DOHH2 (cell line): ENCODE measurements around the gene MTFMT.
"Not testable (repeated sequence)": the region's sequence is repeated elsewhere in the genome, so short reads cannot be mapped to it uniquely, and the experiment has no call there.

Experiments
- H3F3A ChIP-seq: fragments of 200-600 bp; sonication (generic), shearing (Covaris generic); 2 replicates; pipeline ENCODE4 v1.6.0; 2016; ENCODE audit warnings: antibody characterized with exemption, mild to moderate bottlenecking; ENCODE audit not compliant: control insufficient read depth, insufficient read depth
- H3K27ac ChIP-seq: fragments of 200-600 bp; sonication (generic); 2 replicates; pipeline ENCODE4 v1.5.1; 2014; ENCODE audit warnings: low read depth, mild to moderate bottlenecking, low read length, moderate library complexity
- H3K27me3 ChIP-seq: fragments of 200-600 bp; sonication (generic); 2 replicates; pipeline ENCODE4 v1.6.1; 2014; ENCODE audit warnings: mild to moderate bottlenecking, low read length, mixed read lengths; ENCODE audit not compliant: control insufficient read depth
- H3K36me3 ChIP-seq: fragments of 200-600 bp; sonication (generic); 2 replicates; pipeline ENCODE4 v1.6.1; 2014; ENCODE audit warnings: mild to moderate bottlenecking, low read length, moderate library complexity, mixed read lengths; ENCODE audit not compliant: control insufficient read depth
- H3K4me1 ChIP-seq: fragments of 200-600 bp; sonication (generic); 2 replicates; pipeline ENCODE4 v1.6.1; 2014; ENCODE audit warnings: mild to moderate bottlenecking, low read length, mixed read lengths; ENCODE audit not compliant: control insufficient read depth
- H3K4me2 ChIP-seq: fragments of 200-600 bp; sonication (generic); 2 replicates; pipeline ENCODE4 v1.6.0; 2014; ENCODE audit warnings: mild to moderate bottlenecking, low read length, moderate library complexity
- H3K4me3 ChIP-seq: fragments of 200-600 bp; sonication (generic); 2 replicates; pipeline ENCODE4 v1.5.1; 2014; ENCODE audit warnings: mild to moderate bottlenecking, low read length, mixed read lengths
- H3K79me2 ChIP-seq: fragments of 200-600 bp; sonication (generic); 2 replicates; pipeline ENCODE4 v1.6.1; 2014; ENCODE audit warnings: mild to moderate bottlenecking, low read length, mixed read lengths; ENCODE audit not compliant: control insufficient read depth
- H3K9me2 ChIP-seq: fragments of 200-600 bp; sonication (generic); replicated peaks from 2 replicates; pipeline ENCODE4 v1.6.1; 2014; ENCODE audit warnings: mild to moderate bottlenecking, low read length, mixed read lengths; ENCODE audit not compliant: control insufficient read depth
- H3K9me3 ChIP-seq: fragments of 200-600 bp; sonication (generic); 2 replicates; pipeline ENCODE4 v1.6.1; 2014; ENCODE audit warnings: antibody characterized with exemption, low read length, mixed read lengths; ENCODE audit not compliant: control insufficient read depth, insufficient read depth
- H4K20me1 ChIP-seq: fragments of 200-600 bp; sonication (generic); 2 replicates; pipeline ENCODE4 v1.6.0; 2014; ENCODE audit warnings: low read depth, mild to moderate bottlenecking, antibody characterized with exemption, low read length, moderate library complexity; ENCODE audit not compliant: control insufficient read depth, insufficient read depth
- EZH2phosphoT487 ChIP-seq: fragments of 200-600 bp; sonication (generic); IDR thresholded peaks from 2 replicates; pipeline ENCODE4 v1.6.1; 2017; ENCODE audit warnings: borderline replicate concordance, mild to moderate bottlenecking, antibody characterized with exemption, low read length, moderate library complexity, mixed read lengths
- TF ChIP-seq, protein P1 (sequence below): fragments of 200-600 bp; sonication (generic); IDR thresholded peaks from one replicate; pipeline ENCODE4 v1.5.1; 2014; ENCODE audit warnings: antibody characterized with exemption, mild to moderate bottlenecking, low read depth, low read length; ENCODE audit not compliant: poor library complexity, severe bottlenecking

MTFMT gene

DNA sequence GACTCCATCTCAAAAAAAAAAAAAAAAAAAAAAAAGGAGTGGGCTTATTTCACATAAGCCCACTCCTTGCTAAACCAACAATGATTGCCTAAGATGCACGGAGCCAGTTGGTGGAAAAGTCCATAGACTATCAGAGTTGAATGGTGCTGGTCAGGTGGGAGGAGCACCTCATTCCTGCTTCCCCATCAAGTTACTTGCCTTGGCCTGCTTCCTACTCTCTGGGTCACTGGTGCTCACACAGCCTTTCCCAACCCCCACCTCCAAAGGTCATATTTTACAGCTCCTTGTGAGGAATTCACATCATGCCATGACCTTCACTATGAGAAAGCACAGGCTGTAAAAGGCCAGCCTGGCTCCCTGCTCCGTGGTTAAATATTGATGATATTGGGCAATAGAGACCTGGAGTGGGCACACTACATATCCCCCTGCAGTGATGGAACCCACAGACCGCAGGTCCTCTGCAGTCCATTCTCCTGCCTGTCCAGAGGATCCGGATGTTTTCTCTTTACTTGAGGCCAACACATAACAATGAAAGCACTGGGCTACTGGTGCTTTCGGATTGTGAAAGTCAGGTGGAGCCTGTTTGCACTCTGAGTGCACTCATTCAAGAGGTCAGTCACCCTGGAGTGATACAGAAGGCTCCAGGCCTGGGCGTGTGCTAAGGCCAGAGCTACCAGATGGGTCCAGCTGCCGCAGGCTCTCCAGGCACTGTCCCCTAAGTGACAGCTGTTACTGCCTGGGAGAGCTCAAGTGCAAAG, 15.5 kb upstream of the MTFMT start, which contains the start of gene SLC51B:
Gene SLC51B (plus strand): TSS at position 664 of the 758 bp plus-strand sequence. CDS start 4,618 bp downstream, outside the sequence.
- H3K4me2 ChIP-seq = no peak within 1 kb of the TSS
- no peaks in the 10 kb centered on the region for H3F3A ChIP-seq
- H3K4me3 ChIP-seq = no peak within 1 kb of the TSS

DNA sequence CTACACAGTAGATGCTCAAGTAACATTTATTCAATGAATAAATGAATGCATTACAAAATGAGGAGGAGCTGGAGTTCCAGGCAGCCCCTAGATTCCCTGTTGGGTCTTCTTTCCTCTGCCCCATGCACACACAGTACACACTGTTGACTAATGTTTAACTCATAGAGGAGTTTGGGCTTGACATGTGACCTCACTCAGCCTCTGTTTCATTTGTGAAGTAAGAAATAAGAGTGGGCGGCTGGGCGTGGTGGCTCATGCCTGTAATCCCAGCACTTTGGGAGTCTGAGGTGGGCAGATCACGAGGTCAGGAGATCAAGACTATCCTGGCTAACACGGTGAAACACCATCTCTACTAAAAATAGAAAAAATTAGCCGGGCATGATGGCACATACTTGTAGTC, 14.8 kb upstream of the MTFMT start:
- H3K4me3 ChIP-seq, H3K79me2 ChIP-seq, H4K20me1 ChIP-seq, H3K9me2 ChIP-seq, H3K27ac ChIP-seq, H3F3A ChIP-seq, H3K9me3 ChIP-seq, H3K27me3 ChIP-seq, H3K4me1 ChIP-seq, H3K36me3 ChIP-seq, H3K4me2 ChIP-seq: not testable (repeated sequence)

More for the DNA sequence above, 15.5 kb upstream of the MTFMT start, which contains the start of gene SLC51B:
- TF ChIP-seq, protein P1, sequence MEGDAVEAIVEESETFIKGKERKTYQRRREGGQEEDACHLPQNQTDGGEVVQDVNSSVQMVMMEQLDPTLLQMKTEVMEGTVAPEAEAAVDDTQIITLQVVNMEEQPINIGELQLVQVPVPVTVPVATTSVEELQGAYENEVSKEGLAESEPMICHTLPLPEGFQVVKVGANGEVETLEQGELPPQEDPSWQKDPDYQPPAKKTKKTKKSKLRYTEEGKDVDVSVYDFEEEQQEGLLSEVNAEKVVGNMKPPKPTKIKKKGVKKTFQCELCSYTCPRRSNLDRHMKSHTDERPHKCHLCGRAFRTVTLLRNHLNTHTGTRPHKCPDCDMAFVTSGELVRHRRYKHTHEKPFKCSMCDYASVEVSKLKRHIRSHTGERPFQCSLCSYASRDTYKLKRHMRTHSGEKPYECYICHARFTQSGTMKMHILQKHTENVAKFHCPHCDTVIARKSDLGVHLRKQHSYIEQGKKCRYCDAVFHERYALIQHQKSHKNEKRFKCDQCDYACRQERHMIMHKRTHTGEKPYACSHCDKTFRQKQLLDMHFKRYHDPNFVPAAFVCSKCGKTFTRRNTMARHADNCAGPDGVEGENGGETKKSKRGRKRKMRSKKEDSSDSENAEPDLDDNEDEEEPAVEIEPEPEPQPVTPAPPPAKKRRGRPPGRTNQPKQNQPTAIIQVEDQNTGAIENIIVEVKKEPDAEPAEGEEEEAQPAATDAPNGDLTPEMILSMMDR = no peak
- TF ChIP-seq EZH2phosphoT487 = no peak
- no peaks in the 10 kb centered on the region for H3K36me3 ChIP-seq
- H3K4me1 ChIP-seq = peaks cover 10% of the 10 kb centered on the region
- no peak within 1 kb of the TSS for H3K27ac ChIP-seq
- H3K79me2 ChIP-seq = no peaks in the 10 kb centered on the region
- H4K20me1 ChIP-seq = no peaks in the 10 kb centered on the region
- H3K9me3 ChIP-seq = no peaks in the 10 kb centered on the region
- peaks cover 9% of the 10 kb centered on the region for H3K27me3 ChIP-seq
- no peaks in the 10 kb centered on the region for H3K9me2 ChIP-seq

DNA sequence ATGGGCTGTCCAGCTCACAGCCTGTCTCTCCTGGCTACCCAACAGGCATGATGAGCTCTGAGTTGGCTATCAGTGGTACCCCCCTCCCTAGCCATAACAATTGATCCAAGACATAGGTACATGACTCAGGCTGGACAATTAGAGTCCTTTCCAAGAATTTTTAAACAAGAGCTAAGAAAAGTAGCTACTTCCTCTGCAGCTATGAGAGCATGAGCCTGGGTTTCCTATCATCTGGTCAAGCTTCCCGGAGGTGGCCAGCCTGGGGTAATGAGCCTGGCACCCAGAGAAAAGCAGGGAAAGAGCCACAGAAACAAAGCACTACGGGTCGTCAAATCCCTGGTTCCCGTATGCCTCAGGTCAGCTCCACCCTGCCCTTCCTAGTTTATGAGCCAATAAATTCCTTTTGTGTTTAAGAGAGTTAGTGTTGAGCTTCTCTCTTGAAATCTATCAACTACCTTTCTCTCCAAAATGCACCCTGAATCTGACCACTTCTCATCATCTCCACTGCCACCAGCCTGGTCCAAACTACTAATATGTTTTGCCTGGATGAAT, 13.4 kb upstream of the MTFMT start:
- no peaks in the 10 kb centered on the region for H4K20me1 ChIP-seq
- H3K9me2 ChIP-seq = no peaks in the 10 kb centered on the region
- no peak overlapping the region for H3K4me2 ChIP-seq
- no peaks in the 10 kb centered on the region for H3K9me3 ChIP-seq
- H3K4me3 ChIP-seq = no peak overlapping the region
- H3K79me2 ChIP-seq = no peaks in the 10 kb centered on the region
- H3F3A ChIP-seq = no peaks in the 10 kb centered on the region
- peaks cover 9% of the 10 kb centered on the region for H3K27me3 ChIP-seq
- H3K27ac ChIP-seq = no peak overlapping the region
- TF ChIP-seq, protein P1 = no peak
- TF ChIP-seq EZH2phosphoT487 = no peak
- H3K4me1 ChIP-seq = no peaks in the 10 kb centered on the region
- no peaks in the 10 kb centered on the region for H3K36me3 ChIP-seq

DNA sequence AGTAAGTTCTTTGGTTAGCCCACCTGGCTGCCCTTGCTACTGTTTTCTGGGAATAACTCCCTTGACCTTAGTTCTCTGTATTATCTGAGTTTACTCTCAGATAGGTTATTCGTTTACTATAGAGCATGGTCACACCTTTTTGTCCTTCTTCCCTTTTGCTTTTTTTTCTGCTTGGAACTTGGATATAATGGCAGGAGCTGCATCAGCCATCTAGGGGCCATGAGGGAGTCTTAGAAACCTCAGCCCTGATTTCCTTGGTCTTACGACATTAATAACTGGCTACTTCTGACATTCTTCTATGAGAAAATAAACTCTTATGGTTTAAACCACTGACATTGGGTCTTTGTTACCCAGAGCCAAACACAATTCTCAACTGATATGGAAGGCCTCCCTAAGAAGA, 12.3 kb upstream of the MTFMT start:
- Histone ChIP-seq H3K27me3 (peaks cover 9% of the 10 kb centered on the region), H3F3A (no peaks in the 10 kb centered on the region), H3K36me3 (no peaks in the 10 kb centered on the region), H3K4me3 (no peak overlapping the region), H3K79me2 (no peaks in the 10 kb centered on the region), H3K4me1 (no peaks in the 10 kb centered on the region), H3K9me3 (no peaks in the 10 kb centered on the region), H3K4me2 (no peak overlapping the region), H3K9me2 (no peaks in the 10 kb centered on the region), H4K20me1 (no peaks in the 10 kb centered on the region), H3K27ac (no peak overlapping the region)
- TF ChIP-seq, protein P1 = no peak
- TF ChIP-seq EZH2phosphoT487 = no peak
